Measurements from ENCODE around the gene SERINC3. TPM values are rescaled to one million over a fixed set of nuclear protein-coding genes. Genes with fewer than 3 reads are reported as not detected.

SERINC3 gene
- total RNA-seq, 2 experiments from 2014 or later, result 43.1 to 44.6 TPM

GRCh38 chr20:44488551-44488950, 33.3 kb downstream of the SERINC3 start:
- no peak for ATAC-seq
- no peaks in the 10 kb centered on the region for H3K9me3 Mint-ChIP-seq
- H3K27me3 Mint-ChIP-seq, result no peaks in the 10 kb centered on the region
- H3K4me1 Mint-ChIP-seq (ENCODE audit: low read depth), result peaks cover 25% of the 10 kb centered on the region
- peak overlapping the region; percentile 61 for H3K27ac Mint-ChIP-seq
- no peak overlapping the region for H3K4me3 Mint-ChIP-seq
- ChIA-PET CTCF (interaction anchor here (1.1 kb wide), 1 partner anchor 122 kb away, joined by 3 read pairs; no protein-coding TSS in a partner anchor), POLR2A (interaction anchor here (0.7 to 1.1 kb wide), 2 partner anchors 9 to 13 kb away, joined by 3 read pairs; no protein-coding TSS in a partner anchor)
- H3K36me3 Mint-ChIP-seq (ENCODE audit: low read depth), result peaks cover 52% of the 10 kb centered on the region
- intact Hi-C loops (cut with micrococcal nuclease), result no loop called here
- TF ChIP-seq, protein P1, sequence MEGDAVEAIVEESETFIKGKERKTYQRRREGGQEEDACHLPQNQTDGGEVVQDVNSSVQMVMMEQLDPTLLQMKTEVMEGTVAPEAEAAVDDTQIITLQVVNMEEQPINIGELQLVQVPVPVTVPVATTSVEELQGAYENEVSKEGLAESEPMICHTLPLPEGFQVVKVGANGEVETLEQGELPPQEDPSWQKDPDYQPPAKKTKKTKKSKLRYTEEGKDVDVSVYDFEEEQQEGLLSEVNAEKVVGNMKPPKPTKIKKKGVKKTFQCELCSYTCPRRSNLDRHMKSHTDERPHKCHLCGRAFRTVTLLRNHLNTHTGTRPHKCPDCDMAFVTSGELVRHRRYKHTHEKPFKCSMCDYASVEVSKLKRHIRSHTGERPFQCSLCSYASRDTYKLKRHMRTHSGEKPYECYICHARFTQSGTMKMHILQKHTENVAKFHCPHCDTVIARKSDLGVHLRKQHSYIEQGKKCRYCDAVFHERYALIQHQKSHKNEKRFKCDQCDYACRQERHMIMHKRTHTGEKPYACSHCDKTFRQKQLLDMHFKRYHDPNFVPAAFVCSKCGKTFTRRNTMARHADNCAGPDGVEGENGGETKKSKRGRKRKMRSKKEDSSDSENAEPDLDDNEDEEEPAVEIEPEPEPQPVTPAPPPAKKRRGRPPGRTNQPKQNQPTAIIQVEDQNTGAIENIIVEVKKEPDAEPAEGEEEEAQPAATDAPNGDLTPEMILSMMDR (IDR thresholded peaks at IDR 0.05), result no peak
- DNase-seq, result no peak

GRCh38 chr20:44485830-44486198, 36.1 kb downstream of the SERINC3 start:
- DNase-seq (no peak), ATAC-seq (no peak)
- ChIA-PET CTCF (no interaction called here), POLR2A (interaction anchor here (1.1 kb wide), 1 partner anchor 32 kb away, joined by 3 read pairs; no protein-coding TSS in a partner anchor)
- TF ChIP-seq, protein P1 (IDR thresholded peaks at IDR 0.05), result no peak
- Mint-ChIP-seq H3K36me3 (ENCODE audit: low read depth) (peaks cover 51% of the 10 kb centered on the region), H3K27ac (no peak overlapping the region), H3K4me1 (ENCODE audit: low read depth) (peaks cover 12% of the 10 kb centered on the region), H3K27me3 (no peaks in the 10 kb centered on the region), H3K9me3 (no peaks in the 10 kb centered on the region), H3K4me3 (no peak overlapping the region)
- intact Hi-C loops (cut with micrococcal nuclease), result no loop called here

- CTCF ChIA-PET, result no interaction called here
- DNase-seq, result no peak
- no peak overlapping the region for H3K4me3 Mint-ChIP-seq
- TF ChIP-seq, protein P1 (IDR thresholded peaks at IDR 0.05), result no peak
- peaks cover 48% of the 10 kb centered on the region for H3K36me3 Mint-ChIP-seq (ENCODE audit: low read depth)
- POLR2A ChIA-PET, result interaction anchor here (1.1 kb wide), 1 partner anchor 33 kb away, joined by 3 read pairs; no protein-coding TSS in a partner anchor
- H3K4me1 Mint-ChIP-seq (ENCODE audit: low read depth), result peaks cover 10% of the 10 kb centered on the region
- intact Hi-C loops (cut with micrococcal nuclease), result no loop called here
- H3K27ac Mint-ChIP-seq, result peak overlapping the region; percentile 31
- H3K9me3 Mint-ChIP-seq, result no peaks in the 10 kb centered on the region
- H3K27me3 Mint-ChIP-seq, result no peaks in the 10 kb centered on the region
- peak; percentile 75 for ATAC-seq
These were observed 36.6 kb downstream of the SERINC3 start for GRCh38 chr20:44485078-44485829.

GRCh38 chr20:44483112-44483511, 38.8 kb downstream of the SERINC3 start:
- Mint-ChIP-seq H3K4me3 (no peak overlapping the region), H3K9me3 (no peaks in the 10 kb centered on the region), H3K27me3 (no peaks in the 10 kb centered on the region), H3K27ac (peak overlapping the region; percentile 25), H3K4me1 (ENCODE audit: low read depth) (peaks cover 5% of the 10 kb centered on the region), H3K36me3 (ENCODE audit: low read depth) (peaks cover 33% of the 10 kb centered on the region)
- CTCF ChIA-PET, result no interaction called here
- DNase-seq (no peak), ATAC-seq (no peak)
- POLR2A ChIA-PET, result no interaction called here
- intact Hi-C loops (cut with micrococcal nuclease), result no loop called here
- TF ChIP-seq, protein P1 (IDR thresholded peaks at IDR 0.05), result no peak

DNA sequence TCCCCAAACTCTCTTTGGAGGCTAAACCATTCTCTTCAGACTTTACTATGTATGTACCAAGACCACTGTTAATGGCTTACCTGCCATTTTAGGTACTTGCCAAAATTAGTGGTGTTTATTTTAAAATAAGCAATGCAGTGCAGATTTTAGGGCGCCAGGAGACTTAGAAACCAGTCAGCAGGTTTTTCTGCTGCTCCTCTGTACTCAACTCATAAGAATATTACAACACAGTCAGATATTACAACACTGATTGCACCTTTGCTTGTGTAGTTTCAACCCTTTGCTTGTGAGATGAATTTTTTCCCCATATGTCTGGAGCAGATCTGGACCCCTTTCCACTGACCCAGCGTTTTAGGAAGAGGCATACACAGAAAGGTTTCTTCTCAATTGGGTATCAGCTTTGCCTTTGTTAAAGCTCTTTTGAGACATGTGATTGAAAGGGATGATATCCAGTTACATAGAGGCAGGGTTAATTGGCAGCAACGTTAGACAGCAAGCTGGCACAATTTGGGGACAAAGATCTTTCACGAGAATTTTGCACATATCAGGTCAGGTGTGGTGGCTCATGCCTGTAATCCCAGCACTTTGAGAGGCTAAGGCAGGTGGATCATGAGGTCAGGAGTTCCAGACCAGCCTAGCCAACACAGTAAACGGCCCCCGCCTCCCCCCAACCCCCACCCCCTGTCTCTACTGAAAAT, 40.0 kb downstream of the SERINC3 start:
- DNase-seq (no peak), ATAC-seq (no peak)
- POLR2A ChIA-PET, result no interaction called here
- no peaks in the 10 kb centered on the region for H3K27me3 Mint-ChIP-seq
- H3K27ac Mint-ChIP-seq, result no peak overlapping the region
- intact Hi-C loops (cut with micrococcal nuclease), result no loop called here
- H3K9me3 Mint-ChIP-seq, result no peaks in the 10 kb centered on the region
- CTCF ChIA-PET, result no interaction called here
- peaks cover 11% of the 10 kb centered on the region for H3K4me1 Mint-ChIP-seq (ENCODE audit: low read depth)
- no peak overlapping the region for H3K4me3 Mint-ChIP-seq
- TF ChIP-seq, protein P1 (IDR thresholded peaks at IDR 0.05), result no peak
- H3K36me3 Mint-ChIP-seq (ENCODE audit: low read depth), result peaks cover 33% of the 10 kb centered on the region

Data from activated CD8-positive, alpha-beta T cell treated with anti-CD3 and anti-CD28 coated beads for 36 hours (primary cell).